ENCODE results near the gene TAGLN3. TPM values are rescaled to one million over a fixed set of nuclear protein-coding genes. Genes with fewer than 3 reads are reported as not detected.

TAGLN3 gene
- total RNA-seq, 3 donors from 2014 or later (not counting 1 experiment from before 2014, with no cell fraction given): not detected

DNA sequence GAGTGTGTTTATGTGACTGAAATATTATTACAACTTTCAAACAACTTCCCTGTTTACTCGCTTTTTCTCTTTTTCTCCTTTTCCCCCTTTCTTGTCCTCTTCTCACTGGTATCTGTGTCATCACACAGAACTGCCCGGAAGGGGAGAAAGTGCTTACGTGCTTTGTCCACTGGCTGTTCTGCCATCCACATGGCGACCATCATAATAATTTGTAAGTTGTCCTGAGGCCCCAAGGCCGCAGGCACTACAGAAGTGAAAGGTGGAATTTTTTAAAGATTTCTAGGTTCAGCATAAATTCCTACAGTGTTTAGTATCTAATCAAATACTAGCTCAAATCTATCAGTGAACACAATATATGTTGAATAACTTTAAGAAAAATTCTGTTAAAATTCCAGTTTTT is 46.6 kb upstream of the TAGLN3 start:
- Histone ChIP-seq H3K27me3 (ENCODE audit: control insufficient read depth, insufficient read depth, low read length) (no peaks in the 10 kb centered on the region), H3K9me3 (ENCODE audit: control insufficient read depth, insufficient read depth, low read length) (no peaks in the 10 kb centered on the region), H3K27ac (ENCODE audit: low read length) (no peak overlapping the region), H3K4me3 (ENCODE audit: low read length) (no peak overlapping the region), H3K36me3 (ENCODE audit: control insufficient read depth, insufficient read depth, low read length) (peaks cover 7% of the 10 kb centered on the region), H3K4me1 (ENCODE audit: control insufficient read depth, insufficient read depth, low read length) (no peaks in the 10 kb centered on the region)
- no peaks in the 10 kb centered on the region for H3K4me1 Mint-ChIP-seq
- peaks cover 7% of the 10 kb centered on the region for H3K36me3 Mint-ChIP-seq
- intact Hi-C loops (cut with micrococcal nuclease): no loop called here
- TF ChIP-seq CTCF (IDR thresholded peaks at IDR 0.05): no peak
- ATAC-seq: no peak
- DNase-seq: no peak
- WGBS (ENCODE audit: insufficient coverage): 98% methylated on average over 4 of the region's 5 CpGs
- no peaks in the 10 kb centered on the region for H3K9me3 Mint-ChIP-seq
- no peaks in the 10 kb centered on the region for H3K27me3 Mint-ChIP-seq (ENCODE audit: low read depth in 2 of 2)
- H3K4me3 Mint-ChIP-seq: no peak overlapping the region
- H3K27ac Mint-ChIP-seq: no peak overlapping the region

DNA sequence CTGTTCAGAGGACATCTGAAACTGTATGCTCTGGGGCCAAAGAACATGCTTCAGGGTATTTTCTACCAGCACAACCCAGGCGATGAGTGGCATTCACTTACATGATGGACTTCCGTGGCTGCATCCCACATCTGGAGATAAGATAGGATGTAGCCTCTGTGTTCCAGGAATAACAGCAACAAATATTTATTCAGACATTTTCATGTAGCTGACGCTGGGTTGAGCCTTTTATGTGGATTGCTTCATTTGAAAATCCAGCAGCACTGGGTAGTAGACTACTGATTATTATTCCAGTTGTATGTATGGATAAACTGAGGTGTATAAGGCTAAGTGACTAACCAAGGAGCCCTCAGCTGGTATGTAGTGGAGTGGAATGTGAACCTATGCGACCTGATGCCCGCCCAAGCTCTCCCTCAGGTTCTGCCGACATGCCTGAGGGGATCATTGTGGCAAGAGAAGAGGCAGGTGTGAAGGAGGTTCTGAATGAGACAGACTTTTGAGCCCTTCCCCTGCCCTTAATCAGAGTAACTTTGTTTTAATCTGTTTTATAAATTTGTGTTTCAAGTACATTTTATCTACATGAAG is 45.8 kb upstream of the TAGLN3 start:
- no peaks in the 10 kb centered on the region for H3K27me3 ChIP-seq (ENCODE audit: control insufficient read depth, insufficient read depth, low read length)
- no peak overlapping the region for H3K27ac Mint-ChIP-seq
- peaks cover 0 to 5% of the 10 kb centered on the region in 2 donors for H3K4me1 Mint-ChIP-seq
- H3K36me3 ChIP-seq (ENCODE audit: control insufficient read depth, insufficient read depth, low read length): peaks cover 7% of the 10 kb centered on the region
- intact Hi-C loops (cut with micrococcal nuclease): no loop called here
- H3K9me3 ChIP-seq (ENCODE audit: control insufficient read depth, insufficient read depth, low read length): no peaks in the 10 kb centered on the region
- 95% methylated on average over 6 of the region's 6 CpGs for WGBS (ENCODE audit: insufficient coverage)
- H3K9me3 Mint-ChIP-seq: no peaks in the 10 kb centered on the region
- H3K4me3 Mint-ChIP-seq: no peak overlapping the region
- no peak overlapping the region for H3K4me3 ChIP-seq (ENCODE audit: low read length)
- H3K27me3 Mint-ChIP-seq (ENCODE audit: low read depth in 2 of 2): no peaks in the 10 kb centered on the region
- no peak for TF ChIP-seq CTCF (IDR thresholded peaks at IDR 0.05)
- ATAC-seq: no peak
- H3K4me1 ChIP-seq (ENCODE audit: control insufficient read depth, insufficient read depth, low read length): no peaks in the 10 kb centered on the region
- no peak overlapping the region for H3K27ac ChIP-seq (ENCODE audit: low read length)
- no peak for DNase-seq
- H3K36me3 Mint-ChIP-seq: peaks cover 7% of the 10 kb centered on the region

- TF ChIP-seq CTCF (IDR thresholded peaks at IDR 0.05): no peak
- ATAC-seq: no peak
- H3K4me1 Mint-ChIP-seq: peaks cover 0 to 5% of the 10 kb centered on the region in 2 donors
- H3K4me1 ChIP-seq (ENCODE audit: control insufficient read depth, insufficient read depth, low read length): no peaks in the 10 kb centered on the region
- DNase-seq: no peak
- peaks cover 7% of the 10 kb centered on the region for H3K36me3 ChIP-seq (ENCODE audit: control insufficient read depth, insufficient read depth, low read length)
- no peaks in the 10 kb centered on the region for H3K27me3 Mint-ChIP-seq (ENCODE audit: low read depth in 2 of 2)
- no peaks in the 10 kb centered on the region for H3K9me3 Mint-ChIP-seq
- peaks cover 6% of the 10 kb centered on the region for H3K36me3 Mint-ChIP-seq
- WGBS (ENCODE audit: insufficient coverage): 86% methylated on average over 5 of the region's 6 CpGs
- no peak overlapping the region for H3K27ac Mint-ChIP-seq
- H3K9me3 ChIP-seq (ENCODE audit: control insufficient read depth, insufficient read depth, low read length): no peaks in the 10 kb centered on the region
- H3K27ac ChIP-seq (ENCODE audit: low read length): no peak overlapping the region
- intact Hi-C loops (cut with micrococcal nuclease): no loop called here
- H3K27me3 ChIP-seq (ENCODE audit: control insufficient read depth, insufficient read depth, low read length): no peaks in the 10 kb centered on the region
- H3K4me3 ChIP-seq (ENCODE audit: low read length): no peak overlapping the region
- no peak overlapping the region for H3K4me3 Mint-ChIP-seq
These were observed 44.3 kb upstream of the TAGLN3 start for GRCh38 chr3:111954228-111954990.
